Measurements from ENCODE around the gene URB2. TPM values are rescaled to one million over a fixed set of nuclear protein-coding genes. Genes with fewer than 3 reads are reported as not detected.

Gene URB2
- total RNA-seq, 1 donor, result 9.0 TPM

DNA sequence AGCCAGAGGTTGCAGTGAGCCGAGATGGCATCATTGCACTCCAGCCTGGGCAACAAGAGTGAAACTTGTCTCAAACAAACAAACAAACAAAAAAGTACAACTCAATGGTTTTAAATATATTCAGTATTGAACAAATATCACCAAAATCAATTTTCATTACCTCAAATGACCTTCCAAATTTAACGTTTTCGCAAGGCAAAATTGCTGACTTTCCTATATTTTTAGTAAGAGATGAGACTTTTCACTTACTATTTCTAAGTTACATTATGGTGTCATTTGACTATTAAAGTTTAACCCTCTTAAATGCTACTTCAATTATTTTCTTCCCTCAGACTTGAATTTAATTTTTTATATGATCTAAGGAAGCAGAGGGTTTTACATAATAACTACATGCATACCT is 44.6 kb upstream of the URB2 start:
- peaks cover 9% of the 10 kb centered on the region for H3K4me1 ChIP-seq (ENCODE audit: insufficient read depth, low read length)
- H3K36me3 ChIP-seq (ENCODE audit: insufficient read depth, low read length), result no peaks in the 10 kb centered on the region
- no peak overlapping the region for H3K4me2 ChIP-seq (ENCODE audit: insufficient read depth, low read length)
- no peak overlapping the region for H3K27ac ChIP-seq (ENCODE audit: low read depth, low read length)
- no peaks in the 10 kb centered on the region for H3K27me3 ChIP-seq (ENCODE audit: insufficient read depth, low read length)
- no peak overlapping the region for H3K4me3 ChIP-seq (ENCODE audit: insufficient read depth, low read length)
- H2AFZ ChIP-seq (ENCODE audit: low read length), result no peak overlapping the region
- H4K20me1 ChIP-seq (ENCODE audit: insufficient read depth, low read length), result no peaks in the 10 kb centered on the region
- no peak for DNase-seq (ENCODE audit: insufficient read length, low spot score, missing footprints)
- TF ChIP-seq, protein P1, sequence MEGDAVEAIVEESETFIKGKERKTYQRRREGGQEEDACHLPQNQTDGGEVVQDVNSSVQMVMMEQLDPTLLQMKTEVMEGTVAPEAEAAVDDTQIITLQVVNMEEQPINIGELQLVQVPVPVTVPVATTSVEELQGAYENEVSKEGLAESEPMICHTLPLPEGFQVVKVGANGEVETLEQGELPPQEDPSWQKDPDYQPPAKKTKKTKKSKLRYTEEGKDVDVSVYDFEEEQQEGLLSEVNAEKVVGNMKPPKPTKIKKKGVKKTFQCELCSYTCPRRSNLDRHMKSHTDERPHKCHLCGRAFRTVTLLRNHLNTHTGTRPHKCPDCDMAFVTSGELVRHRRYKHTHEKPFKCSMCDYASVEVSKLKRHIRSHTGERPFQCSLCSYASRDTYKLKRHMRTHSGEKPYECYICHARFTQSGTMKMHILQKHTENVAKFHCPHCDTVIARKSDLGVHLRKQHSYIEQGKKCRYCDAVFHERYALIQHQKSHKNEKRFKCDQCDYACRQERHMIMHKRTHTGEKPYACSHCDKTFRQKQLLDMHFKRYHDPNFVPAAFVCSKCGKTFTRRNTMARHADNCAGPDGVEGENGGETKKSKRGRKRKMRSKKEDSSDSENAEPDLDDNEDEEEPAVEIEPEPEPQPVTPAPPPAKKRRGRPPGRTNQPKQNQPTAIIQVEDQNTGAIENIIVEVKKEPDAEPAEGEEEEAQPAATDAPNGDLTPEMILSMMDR (IDR thresholded peaks at IDR 0.05; ENCODE audit: extremely low read depth, low read depth, low read length), result no peak
- H3K79me2 ChIP-seq (ENCODE audit: insufficient read depth, low read length), result no peaks in the 10 kb centered on the region
- no peaks in the 10 kb centered on the region for H3K9me3 ChIP-seq (ENCODE audit: low read depth, low read length)

DNA sequence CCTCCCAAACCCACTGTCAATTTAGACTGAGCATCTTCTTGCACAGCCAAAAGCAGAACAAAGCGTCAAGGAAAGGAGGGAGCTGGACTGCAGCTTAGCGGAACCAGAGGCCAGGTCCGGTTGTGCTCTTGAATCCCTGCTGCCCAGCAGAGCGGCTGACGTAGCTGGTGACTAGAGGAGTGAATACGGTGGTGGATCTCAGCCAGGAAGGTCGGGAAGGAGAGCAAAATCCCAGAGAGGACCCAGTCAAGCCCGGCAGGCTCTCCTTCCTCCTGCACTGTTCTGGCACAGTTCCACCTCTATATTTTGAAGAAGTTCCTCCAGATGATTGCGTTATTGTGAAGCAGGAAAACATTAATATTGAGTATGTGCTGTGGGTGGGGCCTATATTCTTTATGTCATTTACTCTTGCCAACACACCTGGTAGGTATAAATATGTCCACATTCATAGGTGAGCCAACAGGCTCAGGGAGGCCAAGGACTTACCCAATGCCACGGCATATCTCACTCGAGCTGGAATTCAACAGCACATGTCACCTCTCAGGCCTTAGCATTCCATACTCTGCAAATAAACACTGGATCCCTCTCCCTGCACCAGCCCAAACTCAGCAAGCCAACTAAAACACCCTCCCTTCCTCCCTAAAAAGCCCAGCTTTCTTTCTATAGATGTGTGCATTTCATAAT is 43.9 kb upstream of the URB2 start:
- peaks cover 9% of the 10 kb centered on the region for H3K4me1 ChIP-seq (ENCODE audit: insufficient read depth, low read length)
- H3K36me3 ChIP-seq (ENCODE audit: insufficient read depth, low read length), result no peaks in the 10 kb centered on the region
- H3K4me2 ChIP-seq (ENCODE audit: insufficient read depth, low read length), result no peak overlapping the region
- no peaks in the 10 kb centered on the region for H4K20me1 ChIP-seq (ENCODE audit: insufficient read depth, low read length)
- TF ChIP-seq, protein P1 (IDR thresholded peaks at IDR 0.05; ENCODE audit: extremely low read depth, low read depth, low read length), result no peak
- no peaks in the 10 kb centered on the region for H3K27me3 ChIP-seq (ENCODE audit: insufficient read depth, low read length)
- no peaks in the 10 kb centered on the region for H3K9me3 ChIP-seq (ENCODE audit: low read depth, low read length)
- no peaks in the 10 kb centered on the region for H3K79me2 ChIP-seq (ENCODE audit: insufficient read depth, low read length)
- DNase-seq (ENCODE audit: insufficient read length, low spot score, missing footprints), result peak; percentile 64
- H3K27ac ChIP-seq (ENCODE audit: low read depth, low read length), result no peak overlapping the region
- H2AFZ ChIP-seq (ENCODE audit: low read length), result no peak overlapping the region
- no peak overlapping the region for H3K4me3 ChIP-seq (ENCODE audit: insufficient read depth, low read length)

DNA sequence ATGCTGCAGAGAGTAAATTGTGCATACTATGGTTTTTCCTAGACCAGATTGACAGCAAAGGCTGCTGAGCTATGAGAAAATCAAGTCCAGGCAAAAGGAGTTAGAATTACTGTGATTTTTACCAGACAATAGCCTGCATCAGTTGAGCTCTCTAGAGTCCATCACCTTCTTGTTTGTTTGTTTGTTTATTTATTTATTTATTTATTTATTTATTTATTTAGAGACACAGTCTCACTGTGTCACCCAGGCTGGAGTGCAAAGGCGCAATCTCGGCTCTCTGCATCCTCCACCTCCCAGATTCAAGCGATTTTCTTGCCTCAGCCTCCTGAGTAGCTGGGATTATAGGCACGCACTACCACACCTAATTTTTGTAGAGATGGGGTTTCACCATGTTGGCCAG is 43.3 kb upstream of the URB2 start:
- Histone ChIP-seq H2AFZ (ENCODE audit: low read length) (no peak overlapping the region), H3K27ac (ENCODE audit: low read depth, low read length) (no peak overlapping the region), H3K36me3 (ENCODE audit: insufficient read depth, low read length) (no peaks in the 10 kb centered on the region), H3K4me2 (ENCODE audit: insufficient read depth, low read length) (no peak overlapping the region), H3K79me2 (ENCODE audit: insufficient read depth, low read length) (no peaks in the 10 kb centered on the region), H3K4me1 (ENCODE audit: insufficient read depth, low read length) (peaks cover 9% of the 10 kb centered on the region), H3K27me3 (ENCODE audit: insufficient read depth, low read length) (no peaks in the 10 kb centered on the region), H3K4me3 (ENCODE audit: insufficient read depth, low read length) (no peak overlapping the region), H4K20me1 (ENCODE audit: insufficient read depth, low read length) (no peaks in the 10 kb centered on the region), H3K9me3 (ENCODE audit: low read depth, low read length) (no peaks in the 10 kb centered on the region)
- DNase-seq (ENCODE audit: insufficient read length, low spot score, missing footprints), result no peak
- TF ChIP-seq, protein P1 (IDR thresholded peaks at IDR 0.05; ENCODE audit: extremely low read depth, low read depth, low read length), result no peak

DNA sequence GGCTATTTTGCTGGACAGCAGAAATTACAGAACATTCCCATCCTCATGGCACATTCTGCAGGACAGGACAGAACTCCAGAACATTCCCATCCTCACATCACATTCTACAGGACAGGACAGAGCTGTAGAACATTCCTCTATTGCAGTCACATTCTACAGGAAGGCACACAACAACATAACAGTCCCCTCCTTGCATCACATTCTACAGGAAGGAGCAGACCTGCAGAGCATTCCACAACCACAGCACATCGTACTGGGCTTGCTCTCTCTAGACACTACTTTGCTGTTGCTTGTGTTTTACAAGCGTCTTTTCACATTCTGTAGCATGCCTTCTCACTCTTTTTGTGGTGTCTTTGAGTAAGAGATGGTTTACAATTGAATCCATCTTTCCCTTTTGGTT is 40.7 kb upstream of the URB2 start:
- TF ChIP-seq, protein P1 (IDR thresholded peaks at IDR 0.05; ENCODE audit: extremely low read depth, low read depth, low read length), result no peak
- H4K20me1 ChIP-seq (ENCODE audit: insufficient read depth, low read length), result no peaks in the 10 kb centered on the region
- H3K4me2 ChIP-seq (ENCODE audit: insufficient read depth, low read length), result no peak overlapping the region
- H3K27ac ChIP-seq (ENCODE audit: low read depth, low read length), result no peak overlapping the region
- H3K36me3 ChIP-seq (ENCODE audit: insufficient read depth, low read length), result no peaks in the 10 kb centered on the region
- H3K4me3 ChIP-seq (ENCODE audit: insufficient read depth, low read length), result no peak overlapping the region
- no peaks in the 10 kb centered on the region for H3K79me2 ChIP-seq (ENCODE audit: insufficient read depth, low read length)
- DNase-seq (ENCODE audit: insufficient read length, low spot score, missing footprints), result no peak
- no peaks in the 10 kb centered on the region for H3K9me3 ChIP-seq (ENCODE audit: low read depth, low read length)
- no peaks in the 10 kb centered on the region for H3K27me3 ChIP-seq (ENCODE audit: insufficient read depth, low read length)
- H2AFZ ChIP-seq (ENCODE audit: low read length), result no peak overlapping the region
- H3K4me1 ChIP-seq (ENCODE audit: insufficient read depth, low read length), result no peaks in the 10 kb centered on the region
